GM19035 (cell line): ENCODE results near the gene FRMPD2.
"Not testable (repeated sequence)": the region's sequence is repeated elsewhere in the genome, so short reads cannot be mapped to it uniquely, and the experiment has no call there.

Source experiments
- ATAC-seq: cut with Tn5 transposase; IDR thresholded peaks from one replicate; pipeline ENCODE4 v1.9.1; 2021; ENCODE audit not compliant: unreplicated experiment

The FRMPD2 gene

DNA sequence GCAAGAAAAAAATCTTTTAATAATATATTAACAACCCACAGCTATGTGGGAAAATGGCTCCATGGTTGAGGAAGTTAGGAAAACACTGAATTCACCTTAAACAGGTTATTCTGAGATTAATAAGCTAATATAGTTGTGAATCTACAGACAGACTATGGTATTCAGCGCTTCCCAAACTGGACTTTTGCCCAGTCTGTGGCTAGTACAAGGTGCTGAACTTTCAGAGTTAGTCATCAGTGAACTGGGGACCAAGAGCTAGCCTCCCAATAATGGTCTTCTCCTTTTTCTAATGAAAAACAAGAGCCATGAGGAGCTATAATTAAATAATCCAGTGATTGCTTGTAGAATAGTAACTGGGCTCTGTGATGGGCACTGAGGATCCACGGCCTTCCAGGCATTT, 65.3 kb downstream of the FRMPD2 start:
- no peak for ATAC-seq

DNA sequence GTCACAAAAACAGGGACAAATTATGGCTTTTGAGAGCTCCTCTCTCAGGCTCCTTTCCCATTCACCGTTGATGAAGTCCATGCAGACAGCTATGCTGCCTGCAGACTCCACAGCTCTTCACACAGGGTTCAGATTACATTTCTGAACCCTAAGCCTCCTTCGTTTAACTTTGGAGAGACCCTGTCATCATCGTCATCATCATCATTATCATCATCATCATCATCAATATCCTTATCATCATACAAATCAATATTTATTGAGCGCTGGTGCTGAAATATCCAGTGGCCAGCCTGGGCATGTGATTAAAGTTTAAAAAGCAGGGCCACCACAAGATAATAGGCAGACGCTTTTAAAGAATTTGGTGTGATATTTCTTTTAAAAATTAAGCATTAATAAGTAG, 66.6 kb downstream of the FRMPD2 start:
- ATAC-seq: no peak

DNA sequence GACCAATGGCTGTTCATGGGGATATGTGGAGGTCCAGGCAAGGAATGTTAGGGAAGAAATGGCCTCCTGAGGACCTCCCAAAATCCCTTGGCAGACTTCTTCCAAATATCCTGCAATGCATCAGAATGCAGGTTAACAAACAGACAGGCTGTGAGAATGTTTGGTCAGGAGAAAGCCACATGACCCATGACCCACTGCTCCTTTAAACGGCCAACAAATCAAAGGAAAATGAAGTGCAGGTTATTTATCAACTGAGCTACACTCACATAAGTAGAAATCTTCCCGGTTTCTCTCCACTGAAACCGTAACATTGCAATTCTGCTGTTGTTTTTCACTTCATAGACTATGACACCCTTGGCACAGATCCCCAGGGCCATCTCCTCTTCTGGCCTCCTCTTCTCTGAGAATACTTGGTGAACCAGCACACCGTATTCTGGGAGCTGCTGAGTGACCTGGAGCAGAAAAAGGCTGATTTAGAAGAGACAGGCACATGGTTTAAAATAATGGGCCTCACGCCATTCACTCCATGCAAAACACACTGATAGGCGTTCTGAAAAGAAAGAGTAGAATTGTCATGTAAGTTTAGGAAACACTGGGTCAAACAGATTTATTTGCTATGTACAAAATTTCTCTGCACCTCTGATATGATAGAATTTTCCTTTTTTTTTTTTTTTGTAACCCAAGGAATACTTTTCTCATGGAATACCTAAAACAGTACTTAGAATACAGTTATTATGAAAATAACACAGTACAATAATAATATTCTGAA, 67.8 kb downstream of the FRMPD2 start:
- no peak for ATAC-seq

DNA sequence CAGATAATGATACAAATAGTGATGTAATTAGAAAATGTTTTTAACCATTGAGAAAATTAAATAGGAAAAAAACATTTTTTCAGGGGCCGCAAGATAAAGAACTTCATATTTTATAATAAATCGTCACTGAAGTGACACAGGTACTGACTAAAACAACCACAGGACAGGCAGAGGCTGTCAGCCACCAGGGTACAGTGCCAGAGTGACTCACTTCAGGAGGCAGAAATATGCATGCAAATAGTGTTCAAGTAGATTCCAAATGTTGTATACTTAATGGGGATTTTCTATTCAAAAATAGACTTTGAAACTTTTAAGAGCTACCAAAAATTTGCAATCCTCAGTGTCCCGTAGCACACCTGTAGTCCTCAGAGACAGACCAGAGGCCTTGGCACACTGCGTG, 68.6 kb downstream of the FRMPD2 start:
- no peak for ATAC-seq

DNA sequence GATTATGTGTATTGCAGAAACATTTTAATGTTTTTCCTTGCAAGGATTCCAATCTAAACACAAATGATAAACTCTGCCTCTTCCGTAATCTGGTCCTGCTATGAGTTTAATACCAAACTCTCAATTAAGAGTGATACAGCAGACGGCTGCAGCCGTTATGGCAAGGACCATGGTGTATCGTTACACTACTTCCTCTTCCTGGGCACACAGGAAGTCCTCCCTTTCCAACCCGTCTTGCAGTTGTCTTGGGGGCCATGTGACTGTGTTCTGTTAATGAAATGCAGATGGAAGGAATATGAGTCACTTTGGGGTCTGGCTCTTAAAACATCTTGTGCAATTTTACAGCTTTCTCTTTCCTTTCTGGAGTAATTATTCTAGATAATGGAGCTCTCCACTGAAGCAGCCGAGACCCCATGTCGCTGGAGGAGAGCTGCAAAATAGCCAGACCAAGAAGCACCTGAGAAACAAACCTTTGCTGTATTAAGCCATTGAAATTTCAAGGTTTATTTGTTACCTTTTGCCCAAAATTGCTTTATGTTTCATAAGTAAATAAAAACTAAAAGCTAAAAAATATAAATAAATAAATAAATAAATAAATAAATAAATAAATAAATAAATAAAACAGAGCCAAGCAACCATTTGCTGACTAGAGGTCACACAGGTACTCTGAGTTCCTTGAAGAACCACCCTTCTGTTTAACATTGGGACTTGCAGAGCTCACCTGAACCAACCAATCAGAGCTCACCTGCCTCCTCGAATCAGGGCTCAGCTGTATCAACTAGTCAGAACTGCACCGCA, 74.7 kb downstream of the FRMPD2 start:
- ATAC-seq: no peak

DNA sequence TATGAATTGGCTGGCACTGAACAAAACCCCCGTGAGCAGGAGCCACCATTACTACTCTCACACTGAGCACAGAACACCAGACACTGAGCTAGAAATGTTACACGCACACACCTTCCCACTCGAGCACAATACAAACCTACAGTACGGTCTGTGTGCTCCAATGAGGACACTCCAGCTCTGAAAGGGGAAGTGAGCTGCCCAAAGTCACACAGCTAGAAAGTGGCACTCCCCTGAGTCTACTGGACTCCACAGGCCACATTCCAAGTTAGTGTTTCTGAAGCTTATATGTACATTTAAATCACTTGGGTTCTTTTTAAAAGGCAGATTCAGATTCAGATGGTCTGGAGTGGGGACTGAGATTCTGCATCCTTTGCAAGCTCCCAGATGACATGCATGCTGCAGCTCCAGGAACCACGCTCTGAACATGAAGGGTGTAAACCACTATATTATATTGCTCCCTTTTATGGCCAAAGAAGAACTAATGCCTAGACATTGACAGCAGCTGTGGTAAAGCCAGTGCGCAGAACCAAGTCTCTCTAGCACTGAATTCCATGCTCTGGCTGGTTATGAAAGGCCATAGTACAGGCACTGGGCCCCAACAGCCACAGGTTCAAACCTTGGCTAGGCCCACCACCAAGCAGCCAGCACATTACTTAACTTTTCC, 77.1 kb downstream of the FRMPD2 start:
- no peak for ATAC-seq

DNA sequence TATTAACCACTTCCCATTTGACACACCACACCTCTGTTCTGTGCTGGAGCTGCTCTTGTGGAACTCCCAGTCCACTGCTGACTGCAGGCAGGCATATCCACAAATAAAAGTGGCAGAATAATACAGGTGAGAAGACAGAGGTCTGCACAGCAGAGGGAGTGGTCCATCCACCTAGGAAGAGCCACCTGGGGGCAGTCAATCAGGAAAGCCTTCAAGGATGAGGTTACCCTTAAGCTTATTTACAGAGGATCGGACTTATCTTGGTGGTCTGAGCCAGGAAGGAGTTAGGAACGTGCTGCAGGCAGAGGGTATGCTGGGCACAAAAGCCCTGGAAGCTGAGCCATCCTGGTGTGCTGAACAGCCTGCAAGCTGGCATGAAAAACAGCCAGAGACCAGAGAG, 78.7 kb downstream of the FRMPD2 start:
- ATAC-seq: no peak

DNA sequence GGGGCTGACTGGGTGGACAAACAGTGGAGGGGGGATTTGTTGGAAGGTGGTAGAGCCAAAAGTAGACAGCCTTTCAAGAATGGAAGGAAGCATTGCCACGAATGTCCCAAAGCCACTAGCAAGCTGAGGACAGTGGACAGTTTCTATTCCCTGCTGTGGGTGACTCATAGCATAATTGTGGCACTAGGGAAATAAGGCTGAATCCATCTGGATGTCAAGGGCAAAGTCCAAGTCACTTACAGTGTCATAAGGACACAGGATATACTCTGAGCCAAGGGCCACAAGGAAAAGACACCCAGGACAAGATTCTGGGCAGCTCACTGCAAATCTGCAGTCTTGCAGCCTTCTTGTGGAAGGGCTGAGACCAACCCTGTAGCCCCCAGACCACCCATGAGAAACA, 79.7 kb downstream of the FRMPD2 start:
- ATAC-seq: no peak

DNA sequence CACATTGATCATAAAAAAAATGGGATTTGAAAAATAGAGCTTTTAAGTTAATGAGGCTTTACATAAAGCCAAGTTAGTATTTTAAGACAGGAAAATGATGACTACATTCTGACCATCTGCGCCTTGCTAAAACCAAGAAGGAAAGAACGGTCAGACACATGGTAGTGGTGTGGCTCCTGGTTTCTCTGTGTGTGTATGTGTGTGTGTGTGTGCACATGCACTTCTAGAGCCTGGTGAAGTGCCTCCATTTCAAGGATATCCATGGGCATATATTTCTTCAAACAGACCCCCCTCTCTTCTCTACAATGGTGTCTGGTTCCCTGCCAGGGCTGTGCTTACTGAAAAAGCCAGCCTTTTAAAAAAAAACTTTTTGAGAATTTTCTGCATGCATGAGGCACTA, 80.9 kb downstream of the FRMPD2 start:
- ATAC-seq: no peak

DNA sequence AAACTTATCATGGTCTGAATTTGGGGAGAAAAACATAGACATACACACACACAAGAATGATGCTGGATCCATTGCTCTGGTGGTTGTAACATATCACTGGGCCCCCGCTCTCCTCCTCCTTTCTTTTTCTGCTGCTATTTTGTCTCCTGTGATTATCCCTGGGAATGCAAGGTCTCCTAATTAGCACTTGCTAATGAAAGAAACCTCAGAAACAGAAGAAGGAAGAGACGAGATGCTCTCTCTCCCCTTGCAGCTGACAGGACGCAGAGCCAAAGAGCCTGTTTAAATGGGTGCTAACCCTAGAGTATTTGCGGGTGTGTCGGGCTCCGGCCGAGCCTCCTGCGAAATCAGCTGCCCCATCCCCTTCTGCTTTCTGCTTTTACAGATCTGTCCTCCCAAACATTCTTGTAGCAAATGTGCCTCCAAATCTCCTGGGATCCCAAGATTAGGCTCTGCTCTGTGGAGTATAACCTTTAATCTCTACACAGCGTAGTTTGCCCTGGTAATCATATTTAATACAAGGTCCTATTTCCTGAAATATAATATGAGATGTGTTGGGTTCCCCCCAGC, 81.5 kb downstream of the FRMPD2 start:
- ATAC-seq: no peak

DNA sequence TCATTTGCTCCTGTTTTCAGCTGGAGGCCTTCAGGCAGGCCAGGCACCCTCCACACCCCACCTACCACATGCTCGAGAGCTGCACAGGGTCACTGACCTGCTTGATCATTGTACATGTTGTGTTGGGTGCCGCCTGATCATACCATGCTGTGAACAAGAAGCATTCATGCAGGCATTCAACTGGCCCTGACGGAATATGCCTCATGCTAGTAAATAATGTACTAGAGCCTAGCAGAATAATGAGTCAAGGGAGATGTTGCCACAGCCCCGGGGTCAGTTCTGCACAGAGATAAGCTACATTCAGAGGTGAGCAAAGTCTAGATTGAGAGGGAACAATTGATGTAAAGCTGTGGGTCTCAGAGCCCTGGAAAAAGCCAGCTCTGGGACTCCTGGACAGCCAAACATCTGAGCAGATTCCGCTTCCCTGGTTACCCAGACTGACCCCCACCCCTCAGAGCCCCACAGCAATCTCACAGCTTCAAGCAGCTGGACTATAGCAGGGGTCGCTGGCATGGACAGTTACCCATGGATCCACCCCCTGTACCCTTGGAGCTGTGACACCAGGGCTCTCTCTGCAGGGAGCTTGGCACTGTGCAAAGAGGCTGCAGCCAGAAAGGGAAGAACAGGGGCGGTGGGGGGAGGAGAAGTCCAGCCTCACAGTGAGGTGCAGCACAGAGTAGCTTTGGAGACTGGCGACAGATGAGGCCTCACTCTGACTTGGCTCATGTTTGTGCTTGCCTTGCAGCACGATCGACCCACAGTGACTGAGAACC, 86.6 kb downstream of the FRMPD2 start:
- ATAC-seq: no peak

DNA sequence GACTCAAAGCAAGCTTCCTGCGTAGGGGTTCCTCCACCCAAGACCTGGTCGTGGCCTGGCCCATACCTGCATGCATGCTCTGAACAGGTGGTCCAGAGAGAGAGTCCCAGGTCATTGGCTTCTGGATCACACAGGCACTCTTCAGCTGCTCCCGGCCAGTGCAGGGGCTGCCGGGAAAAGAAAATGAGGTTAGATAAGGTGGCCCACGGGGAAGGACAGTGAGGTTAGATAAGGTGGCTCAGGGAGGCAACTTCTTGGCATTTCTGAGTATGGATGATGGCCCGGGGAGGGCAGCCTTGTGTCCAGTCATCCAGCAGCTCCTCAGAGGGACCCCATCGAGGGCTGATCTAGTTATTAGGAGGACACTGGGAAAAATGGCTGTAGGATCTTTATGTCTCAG, 87.4 kb downstream of the FRMPD2 start:
- ATAC-seq: no peak

DNA sequence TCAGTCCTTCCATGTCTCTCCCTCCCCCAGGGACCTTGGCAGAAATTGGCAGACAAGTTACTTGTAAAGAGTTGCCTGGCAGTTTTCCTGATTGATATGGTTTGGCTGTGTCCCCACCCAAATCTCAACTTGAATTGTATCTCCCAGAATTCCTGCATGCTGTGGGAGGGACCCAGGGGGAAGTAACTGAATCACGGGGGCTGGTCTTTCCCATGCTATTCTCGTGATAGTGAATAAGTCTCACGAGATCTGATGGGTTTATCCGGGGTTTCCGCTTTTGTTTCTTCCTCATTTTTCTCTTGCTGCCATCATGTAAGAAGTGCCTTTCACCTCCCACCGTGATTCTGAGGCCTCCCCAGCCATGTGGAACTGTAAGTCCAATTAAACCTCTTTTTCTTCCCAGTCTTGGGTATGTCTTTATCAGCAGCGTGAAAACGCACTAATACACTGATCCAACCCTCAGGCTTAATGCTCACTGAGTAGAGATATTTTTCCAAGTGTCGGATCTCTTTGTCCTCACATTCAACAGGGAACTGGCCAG, 88.2 kb downstream of the FRMPD2 start:
- ATAC-seq: not testable (repeated sequence)

DNA sequence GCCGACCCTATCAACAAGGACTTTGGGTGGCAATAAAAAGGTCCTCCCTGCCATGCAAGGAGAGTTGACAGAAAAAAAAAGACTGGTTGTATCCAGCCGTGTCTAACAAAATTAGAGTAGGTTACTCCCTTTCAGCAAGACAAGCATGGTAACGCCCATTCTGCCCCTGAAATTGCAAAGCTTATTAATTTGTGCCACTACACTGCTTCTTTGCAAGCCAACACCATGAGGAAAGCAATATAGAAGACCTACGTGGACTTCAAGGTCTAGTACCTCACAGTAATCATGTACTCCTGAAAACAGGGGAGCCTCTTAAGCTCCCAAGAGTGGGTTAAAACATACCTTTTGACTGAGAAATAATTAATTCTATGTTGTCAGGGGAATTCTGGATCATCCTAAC, 90.3 kb downstream of the FRMPD2 start:
- ATAC-seq: no peak

DNA sequence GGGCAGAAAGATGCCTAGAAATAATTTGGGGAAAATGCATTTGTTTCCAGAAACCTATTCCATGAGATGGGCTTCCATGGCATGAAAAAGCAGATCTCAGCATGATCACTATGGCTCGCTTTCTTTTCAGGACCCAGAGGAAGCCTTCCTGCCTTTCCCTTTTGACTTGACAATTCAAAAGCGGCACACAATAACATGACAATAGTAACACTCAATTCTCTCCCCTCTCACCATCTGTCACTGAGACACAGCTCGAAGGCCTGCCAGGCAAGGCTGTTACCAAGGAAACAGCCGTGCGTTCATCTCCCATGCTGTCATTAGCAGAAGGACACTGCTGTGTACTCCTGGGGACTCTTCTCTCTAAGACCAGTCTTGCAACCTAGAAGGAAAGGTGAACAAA, 101.8 kb downstream of the FRMPD2 start:
- not testable (repeated sequence) for ATAC-seq

DNA sequence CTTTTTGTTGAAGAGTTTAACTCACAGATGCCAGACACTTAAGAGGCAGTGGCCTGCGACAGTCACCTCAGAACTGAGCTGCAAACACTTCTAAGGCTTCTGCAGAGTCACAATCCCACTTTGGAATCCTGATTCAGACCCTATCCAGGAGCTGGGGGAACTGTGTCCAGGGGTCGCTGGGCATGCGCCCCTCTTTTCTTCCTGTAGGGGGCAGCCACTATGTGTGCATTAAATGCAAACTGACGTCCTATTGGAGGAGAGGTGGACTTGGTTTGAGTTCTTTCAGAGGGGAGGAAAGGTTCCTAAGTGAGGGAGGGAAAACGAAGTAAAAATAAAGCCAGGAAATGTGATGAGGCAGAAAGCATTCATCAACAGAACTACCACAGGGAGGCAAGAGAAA, 113.8 kb downstream of the FRMPD2 start:
- ATAC-seq: not testable (repeated sequence)

DNA sequence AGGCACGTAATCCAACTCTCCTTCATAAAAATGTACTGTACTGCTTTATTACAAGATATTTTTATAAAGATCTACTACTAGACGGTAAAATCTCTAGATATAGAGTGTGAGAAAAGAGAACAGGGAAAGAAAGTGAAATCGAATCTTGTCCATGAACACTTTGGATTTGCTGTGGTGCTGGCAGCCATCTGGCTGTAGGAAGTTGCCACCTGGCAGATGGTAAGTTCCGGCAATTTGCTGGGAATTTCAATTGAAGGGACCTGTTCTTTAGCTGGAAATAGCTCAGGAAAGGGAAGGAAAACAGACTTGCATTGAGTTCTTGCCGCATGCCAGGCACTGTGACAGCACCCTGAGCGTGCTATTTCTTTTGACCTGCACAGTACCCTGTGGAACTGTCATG, 114.3 kb downstream of the FRMPD2 start:
- ATAC-seq: not testable (repeated sequence)

DNA sequence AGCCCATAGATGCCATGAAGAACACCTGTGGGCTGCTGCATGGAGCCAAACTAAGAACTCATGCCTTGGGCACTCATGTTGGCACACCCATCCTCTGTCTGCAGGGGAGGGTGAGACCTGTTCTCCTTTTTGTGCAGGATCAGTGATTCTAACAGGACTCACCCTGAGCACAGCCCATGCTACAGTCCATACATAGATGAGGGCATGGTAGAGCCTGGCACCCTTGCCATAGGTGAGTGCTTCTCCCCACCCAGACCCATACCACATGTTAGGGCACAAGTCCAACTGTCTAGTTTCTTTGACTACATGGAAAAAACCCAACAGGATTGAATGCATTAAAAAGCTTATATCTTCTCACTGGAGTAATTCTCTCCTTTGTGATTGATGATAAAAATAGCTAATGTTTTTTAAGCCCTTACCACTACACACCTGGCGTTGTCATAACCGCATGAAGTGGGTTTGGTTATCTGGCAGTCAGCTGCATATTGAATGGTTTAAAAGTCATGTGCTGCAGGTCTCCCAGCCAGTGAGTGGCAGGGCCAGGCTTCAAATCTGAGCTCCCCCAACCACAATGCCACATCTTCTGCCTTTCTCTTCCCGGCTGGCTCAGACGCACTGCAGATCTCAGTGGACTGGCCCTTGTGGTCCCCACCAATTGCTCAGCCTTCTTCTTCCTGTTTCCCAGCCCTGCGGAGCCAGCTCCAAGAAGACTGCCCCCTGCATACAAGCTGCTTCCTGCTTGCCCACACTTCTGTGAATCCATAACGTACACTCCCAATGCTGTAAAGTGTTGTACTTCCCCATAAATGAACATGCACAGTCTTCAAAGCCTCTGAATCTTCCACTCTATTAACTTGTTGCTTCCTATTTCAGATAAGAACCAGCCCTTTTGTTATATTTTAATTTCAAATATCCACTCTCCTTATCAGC, 120.0 kb downstream of the FRMPD2 start:
- ATAC-seq: not testable (repeated sequence)

DNA sequence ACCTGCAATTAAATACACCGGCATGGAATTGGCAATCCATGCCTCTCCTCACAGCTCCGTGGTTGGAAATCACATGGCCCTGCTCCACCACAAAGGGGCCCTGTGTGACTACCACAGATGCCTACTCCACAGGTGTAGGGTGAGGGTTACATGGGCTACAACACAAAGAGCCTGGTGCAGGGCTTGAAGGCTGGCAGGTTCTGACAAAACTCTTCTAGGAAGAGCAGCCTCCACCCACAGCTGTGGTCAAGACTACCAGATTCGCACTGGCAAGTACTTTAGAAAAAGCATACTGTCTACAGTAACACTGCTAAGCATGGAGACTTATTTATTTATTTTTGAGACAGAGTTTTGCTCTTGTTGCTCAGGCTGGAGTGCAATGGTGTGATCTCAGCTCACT, 126.9 kb downstream of the FRMPD2 start:
- not testable (repeated sequence) for ATAC-seq
